KMS-11 (cell line): ENCODE measurements around the gene IGFBP1.
"Not testable (repeated sequence)": the region's sequence is repeated elsewhere in the genome, so short reads cannot be mapped to it uniquely, and the experiment has no call there.

Experiments used
- H2AFZ ChIP-seq: fragments of 200-600 bp; sonication (generic); 2 replicates; pipeline ENCODE4 v1.6.1; 2016; ENCODE audit warnings: antibody characterized with exemption, mixed run types, low read depth
- H3K27ac ChIP-seq: fragments of 200-600 bp; sonication (generic); 2 replicates; pipeline ENCODE4 v1.6.1; 2016; ENCODE audit warnings: mild to moderate bottlenecking, mixed run types
- H3K27me3 ChIP-seq: fragments of 200-600 bp; sonication (generic); 2 replicates; pipeline ENCODE4 v1.6.1; 2017; ENCODE audit warnings: mild to moderate bottlenecking, low read depth, mixed run types, moderate library complexity; ENCODE audit not compliant: insufficient read depth
- H3K36me3 ChIP-seq: fragments of 200-600 bp; sonication (generic); 2 replicates; pipeline ENCODE4 v1.6.1; 2017; ENCODE audit warnings: mild to moderate bottlenecking, mixed run types; ENCODE audit not compliant: insufficient read depth
- H3K4me1 ChIP-seq: fragments of 200-600 bp; sonication (generic); 2 replicates; pipeline ENCODE4 v1.6.1; 2016; ENCODE audit warnings: mild to moderate bottlenecking, low read depth, mixed run types; ENCODE audit not compliant: poor library complexity, severe bottlenecking
- H3K4me2 ChIP-seq: fragments of 200-600 bp; sonication (generic); 2 replicates; pipeline ENCODE4 v1.7.0; 2016; ENCODE audit warnings: mild to moderate bottlenecking, mixed run types
- H3K4me3 ChIP-seq: fragments of 200-600 bp; sonication (generic); IDR thresholded peaks from 2 replicates; pipeline ENCODE4 v1.6.1; 2017; ENCODE audit warnings: low read depth, low read length, mixed read lengths; ENCODE audit not compliant: insufficient read depth
- H3K79me2 ChIP-seq: fragments of 200-600 bp; sonication (generic); 2 replicates; pipeline ENCODE4 v1.6.1; 2016; ENCODE audit warnings: low read depth, mixed run types; ENCODE audit not compliant: insufficient read depth
- H3K9ac ChIP-seq: fragments of 200-600 bp; sonication (generic); 2 replicates; pipeline ENCODE4 v1.6.1; 2016; ENCODE audit warnings: mild to moderate bottlenecking, mixed run types
- H4K20me1 ChIP-seq: fragments of 200-600 bp; sonication (generic); 2 replicates; pipeline ENCODE4 v1.6.1; 2016; ENCODE audit warnings: mild to moderate bottlenecking, mixed run types; ENCODE audit not compliant: insufficient read depth
- CTCF ChIP-seq: fragments of 200-600 bp; sonication (generic); conservative IDR thresholded peaks from 2 replicates; pipeline ENCODE4 v1.6.1; 2017; ENCODE audit warnings: low read depth, mild to moderate bottlenecking, antibody characterized with exemption, low read length, moderate library complexity, mixed read lengths

Gene IGFBP1

GRCh38 chr7:45888185-45888992 lies at the start of gene IGFBP1:
Gene IGFBP1 (plus strand): TSS chr7:45888488. CDS start chr7:45888653, 165 bp downstream.
- Histone ChIP-seq H3K27ac (no peak within 1 kb of the TSS), H3K9ac (no peak within 1 kb of the TSS), H3K4me2 (no peak within 1 kb of the TSS), H3K27me3 (no peaks in the 10 kb centered on the region), H3K79me2 (no peaks in the 10 kb centered on the region), H3K36me3 (no peaks in the 10 kb centered on the region), H2AFZ (no peak within 1 kb of the TSS), H4K20me1 (no peaks in the 10 kb centered on the region), H3K4me3 (no peak within 1 kb of the TSS), H3K4me1 (no peaks in the 10 kb centered on the region)
- no peak for TF ChIP-seq CTCF

- H3K36me3 ChIP-seq, H4K20me1 ChIP-seq, H3K4me1 ChIP-seq, H3K9ac ChIP-seq, H3K4me2 ChIP-seq, H2AFZ ChIP-seq, H3K27ac ChIP-seq, H3K27me3 ChIP-seq, H3K4me3 ChIP-seq, H3K79me2 ChIP-seq: not testable (repeated sequence)
These were observed 49.4 kb upstream of the IGFBP1 start for GRCh38 chr7:45838852-45839251.

DNA sequence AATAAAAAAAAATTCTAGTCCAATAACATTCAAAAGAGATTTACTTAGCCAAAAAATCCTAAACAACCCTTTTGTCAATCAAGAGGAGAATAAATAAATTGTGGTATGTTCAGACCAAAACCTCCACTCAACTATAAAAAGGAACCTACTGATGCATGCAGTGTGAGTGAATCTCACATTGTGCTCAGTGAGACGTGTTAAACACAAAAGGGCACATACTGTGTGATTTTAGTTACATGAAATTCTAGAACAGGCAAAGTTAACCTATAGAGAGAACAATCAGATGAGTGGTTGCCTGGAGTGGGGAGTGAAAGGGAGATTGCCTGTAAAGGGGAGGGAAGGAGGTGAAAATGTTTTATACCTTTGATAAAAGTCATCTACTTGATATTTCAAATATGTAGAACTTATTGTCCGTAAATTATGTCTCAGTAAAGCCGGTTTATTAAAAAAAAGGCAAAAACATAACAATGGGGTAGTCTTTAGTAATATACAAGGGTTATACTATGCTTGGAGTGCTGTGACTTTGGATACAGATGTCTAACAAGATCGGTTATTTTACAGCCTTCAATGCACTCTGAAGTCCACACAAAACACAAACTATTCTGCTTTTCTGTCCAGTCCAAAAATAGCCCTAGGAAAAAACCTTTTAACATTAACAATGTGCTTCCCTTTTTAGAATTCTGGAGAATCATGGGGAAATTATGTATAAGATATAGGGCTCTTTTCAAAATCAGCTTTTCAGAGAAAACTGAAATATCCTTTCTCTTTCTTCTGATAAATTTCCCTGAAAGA lies 46.2 kb upstream of the IGFBP1 start:
- H3K27ac ChIP-seq, H4K20me1 ChIP-seq, H3K4me2 ChIP-seq, H2AFZ ChIP-seq, H3K79me2 ChIP-seq, H3K27me3 ChIP-seq, H3K4me1 ChIP-seq, H3K4me3 ChIP-seq, H3K36me3 ChIP-seq, H3K9ac ChIP-seq: not testable (repeated sequence)

GRCh38 chr7:45846536-45846935 lies 41.8 kb upstream of the IGFBP1 start:
- not testable (repeated sequence) for H3K36me3 ChIP-seq, H3K4me1 ChIP-seq

GRCh38 chr7:45848734-45849133 lies 39.6 kb upstream of the IGFBP1 start:
- not testable (repeated sequence) for H4K20me1 ChIP-seq, H3K36me3 ChIP-seq, H3K9ac ChIP-seq, H3K4me1 ChIP-seq, H2AFZ ChIP-seq, H3K79me2 ChIP-seq, H3K4me2 ChIP-seq, H3K4me3 ChIP-seq, H3K27ac ChIP-seq, H3K27me3 ChIP-seq

More at GRCh38 chr7:45846536-45846935, 41.8 kb upstream of the IGFBP1 start:
- H2AFZ ChIP-seq, H3K27me3 ChIP-seq, H3K27ac ChIP-seq, H3K9ac ChIP-seq, H3K4me2 ChIP-seq, H4K20me1 ChIP-seq, H3K4me3 ChIP-seq, H3K79me2 ChIP-seq: not testable (repeated sequence)

GRCh38 chr7:45852984-45853383 lies 35.3 kb upstream of the IGFBP1 start:
- H3K79me2 ChIP-seq, H3K4me1 ChIP-seq, H4K20me1 ChIP-seq, H3K27ac ChIP-seq, H3K36me3 ChIP-seq, H3K9ac ChIP-seq, H2AFZ ChIP-seq, H3K4me2 ChIP-seq, H3K4me3 ChIP-seq, H3K27me3 ChIP-seq: not testable (repeated sequence)

DNA sequence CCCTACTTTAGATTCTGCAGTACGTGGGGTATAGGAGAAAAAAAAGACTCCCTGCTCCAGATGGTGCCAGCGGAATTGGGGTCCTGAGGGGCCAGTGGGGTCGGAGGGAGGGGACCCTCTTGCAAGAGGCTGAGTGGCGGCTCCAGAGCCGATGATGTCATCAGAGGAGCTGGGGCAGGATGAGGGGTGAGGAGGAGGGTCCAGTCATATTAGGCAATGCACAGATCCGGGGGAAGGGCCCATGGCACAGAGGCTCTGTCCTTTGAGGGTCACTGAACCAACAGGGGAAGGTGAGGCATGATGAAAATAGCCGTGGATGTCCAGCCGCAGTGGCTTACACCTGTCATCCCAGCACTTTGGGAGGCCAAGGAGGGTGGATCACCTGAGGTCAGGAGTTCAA lies 34.8 kb upstream of the IGFBP1 start:
- H3K4me2 ChIP-seq, H3K9ac ChIP-seq: not testable (repeated sequence)

GRCh38 chr7:45855680-45856079 lies 32.6 kb upstream of the IGFBP1 start:
- not testable (repeated sequence) for H3K27ac ChIP-seq, H3K9ac ChIP-seq, H2AFZ ChIP-seq, H4K20me1 ChIP-seq, H3K4me3 ChIP-seq, H3K4me1 ChIP-seq, H3K36me3 ChIP-seq, H3K4me2 ChIP-seq, H3K79me2 ChIP-seq, H3K27me3 ChIP-seq

More for the DNA sequence above, 34.8 kb upstream of the IGFBP1 start:
- not testable (repeated sequence) for H3K27me3 ChIP-seq, H2AFZ ChIP-seq, H3K27ac ChIP-seq, H3K79me2 ChIP-seq, H3K4me1 ChIP-seq, H4K20me1 ChIP-seq, H3K4me3 ChIP-seq, H3K36me3 ChIP-seq

- not testable (repeated sequence) for H3K27me3 ChIP-seq, H3K4me2 ChIP-seq, H3K9ac ChIP-seq, H3K4me1 ChIP-seq, H2AFZ ChIP-seq, H4K20me1 ChIP-seq, H3K79me2 ChIP-seq, H3K36me3 ChIP-seq, H3K4me3 ChIP-seq, H3K27ac ChIP-seq
These were observed 31.4 kb upstream of the IGFBP1 start for GRCh38 chr7:45856888-45857287.
